OCI-LY3 (cell line): ENCODE measurements around the gene GRIK1.

Experiments
- H2AFZ ChIP-seq: fragments of 200-600, 300-600 bp; shearing (Covaris generic); 2 replicates; pipeline ENCODE4 v1.6.0; 2014; ENCODE audit warnings: antibody characterized with exemption, low read depth, low read length
- H3K27ac ChIP-seq: fragments of 200-600, 300-600 bp; sonication (generic); 2 replicates; pipeline ENCODE4 v1.5.1; 2014; ENCODE audit warnings: mild to moderate bottlenecking, low read length, moderate library complexity, mixed read lengths
- H3K27me3 ChIP-seq: fragments of 200-600, 300-600 bp; sonication (generic); 2 replicates; pipeline ENCODE4 v1.6.1; 2014; ENCODE audit warnings: low read depth, low read length, mixed read lengths
- H3K36me3 ChIP-seq: fragments of 200-600, 300-600 bp; sonication (generic); replicated peaks from 2 replicates; pipeline ENCODE3; 2014; ENCODE audit warnings: low read depth, low read length, mixed read lengths
- H3K4me1 ChIP-seq: fragments of 300-600, 200-600 bp; sonication (generic); 2 replicates; pipeline ENCODE4 v1.6.1; 2014; ENCODE audit warnings: low read length, mixed read lengths
- H3K4me2 ChIP-seq: fragments of 200-600, 300-600 bp; sonication (generic); 2 replicates; pipeline ENCODE4 v1.6.1; 2014; ENCODE audit warnings: low read length, mixed read lengths
- H3K4me3 ChIP-seq: fragments of 300-600, 200-600 bp; sonication (generic); 2 replicates; pipeline ENCODE4 v1.5.1; 2014; ENCODE audit warnings: antibody characterized with exemption, mild to moderate bottlenecking, low read length, moderate library complexity
- H3K79me2 ChIP-seq: fragments of 300-600, 200-600 bp; shearing (Covaris generic); 2 replicates; pipeline ENCODE4 v1.6.1; 2014; ENCODE audit warnings: mild to moderate bottlenecking, low read length, mixed read lengths
- H3K9ac ChIP-seq: fragments of 300-600, 200-600 bp; shearing (Covaris generic); 2 replicates; pipeline ENCODE4 v1.6.0; 2014; ENCODE audit warnings: mild to moderate bottlenecking, low read length, moderate library complexity
- H3K9me3 ChIP-seq: fragments of 200-600, 300-600 bp; shearing (Covaris generic); 2 replicates; pipeline ENCODE4 v1.6.1; 2014; ENCODE audit warnings: low read length, mixed read lengths; ENCODE audit not compliant: insufficient read depth
- H4K20me1 ChIP-seq: fragments of 200-600, 300-600 bp; sonication (generic); 2 replicates; pipeline ENCODE4 v1.6.1; 2016; ENCODE audit warnings: low read length, mixed read lengths; ENCODE audit not compliant: insufficient read depth
- EZH2phosphoT487 ChIP-seq: fragments of 200-600 bp; shearing (Covaris generic); IDR thresholded peaks from 2 replicates; pipeline ENCODE4 v1.6.1; 2018; ENCODE audit warnings: antibody characterized with exemption, mixed run types, low read depth
- TF ChIP-seq, protein P1 (sequence below): fragments of 200-600, 300-600 bp; sonication (generic); IDR thresholded peaks from 2 replicates; pipeline ENCODE4 v1.5.1; 2014; ENCODE audit warnings: antibody characterized with exemption, low read length, low read depth

Gene GRIK1

DNA sequence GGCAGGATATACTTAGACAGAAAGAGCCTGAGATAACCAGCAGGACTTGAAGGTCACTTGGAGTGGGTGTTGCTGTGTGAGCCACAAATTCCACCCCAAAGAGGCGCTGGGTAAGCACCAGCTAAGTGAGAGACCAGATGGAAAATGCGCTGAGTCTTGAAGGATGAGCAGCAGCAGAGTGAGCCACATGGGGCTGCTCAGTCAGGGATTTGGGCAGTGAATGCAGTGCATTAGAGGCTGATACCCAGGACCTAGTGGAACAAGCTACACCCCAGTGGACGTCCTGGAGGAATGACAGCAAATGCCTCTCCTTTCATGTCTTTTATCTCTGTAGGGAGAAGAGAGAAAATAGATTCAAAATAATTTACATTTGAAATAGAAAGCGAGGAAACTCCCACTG is 11.3 kb downstream of the GRIK1 start:
- Histone ChIP-seq H3K9me3 (no peaks in the 10 kb centered on the region), H3K27me3 (no peaks in the 10 kb centered on the region), H3K27ac (no peak overlapping the region), H3K9ac (no peak overlapping the region), H4K20me1 (no peaks in the 10 kb centered on the region), H3K79me2 (no peaks in the 10 kb centered on the region), H3K4me3 (no peak overlapping the region), H2AFZ (no peak overlapping the region), H3K4me1 (peaks cover 4% of the 10 kb centered on the region), H3K36me3 (no peaks in the 10 kb centered on the region), H3K4me2 (no peak overlapping the region)
- TF ChIP-seq, protein P1, sequence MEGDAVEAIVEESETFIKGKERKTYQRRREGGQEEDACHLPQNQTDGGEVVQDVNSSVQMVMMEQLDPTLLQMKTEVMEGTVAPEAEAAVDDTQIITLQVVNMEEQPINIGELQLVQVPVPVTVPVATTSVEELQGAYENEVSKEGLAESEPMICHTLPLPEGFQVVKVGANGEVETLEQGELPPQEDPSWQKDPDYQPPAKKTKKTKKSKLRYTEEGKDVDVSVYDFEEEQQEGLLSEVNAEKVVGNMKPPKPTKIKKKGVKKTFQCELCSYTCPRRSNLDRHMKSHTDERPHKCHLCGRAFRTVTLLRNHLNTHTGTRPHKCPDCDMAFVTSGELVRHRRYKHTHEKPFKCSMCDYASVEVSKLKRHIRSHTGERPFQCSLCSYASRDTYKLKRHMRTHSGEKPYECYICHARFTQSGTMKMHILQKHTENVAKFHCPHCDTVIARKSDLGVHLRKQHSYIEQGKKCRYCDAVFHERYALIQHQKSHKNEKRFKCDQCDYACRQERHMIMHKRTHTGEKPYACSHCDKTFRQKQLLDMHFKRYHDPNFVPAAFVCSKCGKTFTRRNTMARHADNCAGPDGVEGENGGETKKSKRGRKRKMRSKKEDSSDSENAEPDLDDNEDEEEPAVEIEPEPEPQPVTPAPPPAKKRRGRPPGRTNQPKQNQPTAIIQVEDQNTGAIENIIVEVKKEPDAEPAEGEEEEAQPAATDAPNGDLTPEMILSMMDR = no peak
- TF ChIP-seq EZH2phosphoT487 = no peak

DNA sequence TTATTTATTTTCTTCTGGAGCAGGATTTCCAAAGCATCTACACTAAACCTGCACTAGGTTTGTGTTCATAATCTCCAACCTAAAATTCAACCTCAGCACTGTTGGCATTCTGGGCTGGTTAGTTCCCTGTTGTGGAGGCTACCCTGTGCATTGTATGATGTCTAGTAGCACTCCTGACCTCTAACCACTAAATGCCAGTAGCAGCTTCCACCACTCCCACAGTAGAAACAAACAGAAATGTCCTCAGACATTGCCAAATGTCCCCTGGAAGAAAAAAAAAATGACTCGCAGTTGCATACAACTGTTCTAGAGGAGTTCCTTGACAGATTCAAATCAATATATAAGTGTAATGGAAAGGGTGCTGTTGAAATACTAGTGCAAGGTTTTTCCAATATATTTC is 18.9 kb downstream of the GRIK1 start:
- H3K4me2 ChIP-seq = no peak overlapping the region
- H2AFZ ChIP-seq = no peak overlapping the region
- no peaks in the 10 kb centered on the region for H3K36me3 ChIP-seq
- no peak overlapping the region for H3K9ac ChIP-seq
- H3K4me3 ChIP-seq = no peak overlapping the region
- H3K27me3 ChIP-seq = no peaks in the 10 kb centered on the region
- no peak for TF ChIP-seq EZH2phosphoT487
- TF ChIP-seq, protein P1 = no peak
- H4K20me1 ChIP-seq = no peaks in the 10 kb centered on the region
- H3K4me1 ChIP-seq = peaks cover 22% of the 10 kb centered on the region
- no peaks in the 10 kb centered on the region for H3K9me3 ChIP-seq
- no peaks in the 10 kb centered on the region for H3K79me2 ChIP-seq
- no peak overlapping the region for H3K27ac ChIP-seq

DNA sequence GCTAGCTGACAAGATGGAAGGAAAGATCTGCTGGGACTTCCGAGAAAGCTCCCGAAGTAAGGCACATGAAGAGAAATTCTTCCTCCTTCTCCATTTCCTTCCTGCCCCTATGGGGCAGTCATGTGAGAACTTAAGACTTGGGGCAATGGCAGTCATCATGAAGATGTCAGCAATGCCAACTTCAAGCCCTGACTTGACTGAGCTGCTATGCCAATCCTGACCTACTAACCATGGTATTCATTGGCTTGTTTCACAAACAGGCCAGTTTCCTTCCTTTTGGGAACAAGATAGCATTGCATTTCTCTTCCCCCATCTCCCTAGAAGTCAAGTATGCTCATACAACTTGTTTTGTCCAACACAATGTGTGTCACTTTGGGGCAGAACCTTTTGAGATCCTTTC is 25.5 kb downstream of the GRIK1 start:
- Histone ChIP-seq H3K4me1 (0 out of 2 replicates have a peak, but pooled peaks cover 6% of the 10 kb centered on the region), H3K9me3 (no peaks in the 10 kb centered on the region), H3K79me2 (no peaks in the 10 kb centered on the region), H2AFZ (no peak overlapping the region), H3K4me2 (no peak overlapping the region), H3K36me3 (no peaks in the 10 kb centered on the region), H4K20me1 (no peaks in the 10 kb centered on the region), H3K4me3 (no peak overlapping the region), H3K27me3 (no peaks in the 10 kb centered on the region), H3K9ac (no peak overlapping the region), H3K27ac (no peak overlapping the region)
- no peak for TF ChIP-seq EZH2phosphoT487
- TF ChIP-seq, protein P1 = no peak

DNA sequence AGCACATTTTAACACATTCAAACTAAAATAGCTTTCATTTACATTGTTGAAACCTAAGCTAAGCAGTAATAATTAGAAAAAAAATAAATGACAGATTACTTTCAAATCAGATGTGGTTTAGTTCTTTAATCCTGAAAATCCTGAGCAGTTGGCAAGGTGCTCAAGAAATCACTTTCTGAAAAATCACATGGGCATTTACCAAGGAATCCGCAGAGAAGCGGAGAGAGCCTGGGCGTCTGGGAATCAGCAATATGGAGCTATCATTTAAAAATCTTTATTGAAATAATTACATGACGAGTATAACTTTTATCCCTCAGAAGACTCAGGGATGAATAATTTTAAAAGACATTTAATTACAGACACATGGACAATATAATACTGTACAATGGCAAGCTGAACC is 30.2 kb downstream of the GRIK1 start:
- Histone ChIP-seq H3K27me3 (no peaks in the 10 kb centered on the region), H4K20me1 (no peaks in the 10 kb centered on the region), H3K4me1 (no peaks in the 10 kb centered on the region), H3K4me3 (no peak overlapping the region), H3K27ac (no peak overlapping the region), H3K4me2 (no peak overlapping the region), H3K9me3 (no peaks in the 10 kb centered on the region), H3K79me2 (no peaks in the 10 kb centered on the region), H2AFZ (no peak overlapping the region), H3K9ac (no peak overlapping the region), H3K36me3 (no peaks in the 10 kb centered on the region)
- no peak for TF ChIP-seq EZH2phosphoT487
- TF ChIP-seq, protein P1 = no peak
